Esophagus squamous epithelium (tissue), 5 donors: ENCODE results near the gene SLC10A7. TPM values are rescaled to one million over a fixed set of nuclear protein-coding genes. Genes with fewer than 3 reads are reported as not detected.

Experiments
- DNase-seq: peaks from one replicate; lab custom pipeline; 2025; lab: John Stamatoyannopoulos, UW
- H3K27ac ChIP-seq, 4 donors: fragments of 200-600 bp; sonication (generic); one replicate each; pipeline ENCODE4 v1.5.1; 2016 to 2019; ENCODE audit warnings: mild to moderate bottlenecking in 1 of 4
- H3K27me3 ChIP-seq, 4 donors: fragments of 200-600 bp; sonication (generic); 1 replicate in 3 of 4; 2 replicates in 1 of 4; pipeline versions ENCODE4 v1.5.1 to v1.6.0; 2017 to 2021; ENCODE audit warnings: antibody characterized with exemption in 1 of 4
- H3K36me3 ChIP-seq, 3 donors: fragments of 200-600 bp; sonication (generic); one replicate each; pipeline ENCODE4 v1.5.1; 2016 to 2019
- H3K4me1 ChIP-seq, 3 donors: fragments of 200-600 bp; sonication (generic); one replicate each; pipeline ENCODE4 v1.5.1; 2017 to 2019
- H3K4me3 ChIP-seq, 4 donors: fragments of 200-600 bp; sonication (generic); 1 replicate in 3 of 4; 2 replicates in 1 of 4; pipeline ENCODE4 v1.5.1; 2016 to 2019; ENCODE audit warnings: mild to moderate bottlenecking in 2 of 4, moderate library complexity in 1 of 4
- H3K9me3 ChIP-seq, 3 donors: fragments of 200-600 bp; sonication (generic); one replicate each; pipeline ENCODE4 v1.5.1; 2016 to 2019
- POLR2A ChIP-seq, 4 donors: fragments of 450-650 bp; IDR thresholded peaks; one replicate each; pipeline ENCODE4 v1.6.1; 2017; ENCODE audit warnings: antibody characterized with exemption in 4 of 4, mild to moderate bottlenecking in 4 of 4, moderate library complexity in 3 of 4
- WGBS, 2 donors: methylation state at CpG; one replicate each; pipeline ENCODE4 v1.1.5; 2018; 5-methylcytosine and 5-hydroxymethylcytosine counted together
- intact Hi-C: fragments of 100-400 bp; cut with DNase I; formaldehyde crosslinking; loops from one replicate; pipeline ENCODE4 v1.15.0; 2022
- total RNA-seq, 4 donors: library from RNA; depleted of rRNA; stranded (reverse); fragments of >200 nt; gene quantifications; one replicate each; pipeline ENCODE4 v1.1.0, GENCODE V29; 2016
- TF ChIP-seq, protein P1 (sequence below), 6 experiments: fragments of 450-650 bp in 4 of 6; fragments of 200-600 bp in 2 of 6; sonication (generic) in 2 of 6; IDR thresholded peaks; one replicate each; pipeline ENCODE4 v1.5.1; 2016 to 2019; ENCODE audit warnings: antibody characterized with exemption in 6 of 6, mild to moderate bottlenecking in 4 of 6, moderate library complexity in 4 of 6
- donor health status: DM: yes; HTN: yes; CAD: no.

SLC10A7 gene
- total RNA-seq, 4 donors from 2014 or later, result 9.7 to 23.5 (median 13.5) TPM

- H3K27ac ChIP-seq, result no peak overlapping the region
- intact Hi-C loops, result no loop called here
- no peaks in the 10 kb centered on the region for H3K9me3 ChIP-seq
- peaks cover 0 to 4% (median 0%) of the 10 kb centered on the region in 3 donors for H3K4me1 ChIP-seq
- DNase-seq, result no peak
- H3K4me3 ChIP-seq, result no peak overlapping the region
- H3K27me3 ChIP-seq, result no peaks in the 10 kb centered on the region
- 67 to 69% methylated on average over 2 of the region's 2 CpGs for WGBS, 2 donors
- no peaks in the 10 kb centered on the region for H3K36me3 ChIP-seq
- TF ChIP-seq, protein P1, sequence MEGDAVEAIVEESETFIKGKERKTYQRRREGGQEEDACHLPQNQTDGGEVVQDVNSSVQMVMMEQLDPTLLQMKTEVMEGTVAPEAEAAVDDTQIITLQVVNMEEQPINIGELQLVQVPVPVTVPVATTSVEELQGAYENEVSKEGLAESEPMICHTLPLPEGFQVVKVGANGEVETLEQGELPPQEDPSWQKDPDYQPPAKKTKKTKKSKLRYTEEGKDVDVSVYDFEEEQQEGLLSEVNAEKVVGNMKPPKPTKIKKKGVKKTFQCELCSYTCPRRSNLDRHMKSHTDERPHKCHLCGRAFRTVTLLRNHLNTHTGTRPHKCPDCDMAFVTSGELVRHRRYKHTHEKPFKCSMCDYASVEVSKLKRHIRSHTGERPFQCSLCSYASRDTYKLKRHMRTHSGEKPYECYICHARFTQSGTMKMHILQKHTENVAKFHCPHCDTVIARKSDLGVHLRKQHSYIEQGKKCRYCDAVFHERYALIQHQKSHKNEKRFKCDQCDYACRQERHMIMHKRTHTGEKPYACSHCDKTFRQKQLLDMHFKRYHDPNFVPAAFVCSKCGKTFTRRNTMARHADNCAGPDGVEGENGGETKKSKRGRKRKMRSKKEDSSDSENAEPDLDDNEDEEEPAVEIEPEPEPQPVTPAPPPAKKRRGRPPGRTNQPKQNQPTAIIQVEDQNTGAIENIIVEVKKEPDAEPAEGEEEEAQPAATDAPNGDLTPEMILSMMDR (IDR thresholded peaks at IDR 0.05), result no peak
- TF ChIP-seq POLR2A (IDR thresholded peaks at IDR 0.05), result no peak
These were observed 140.4 kb downstream of the SLC10A7 start for GRCh38 chr4:146381263-146381872.

DNA sequence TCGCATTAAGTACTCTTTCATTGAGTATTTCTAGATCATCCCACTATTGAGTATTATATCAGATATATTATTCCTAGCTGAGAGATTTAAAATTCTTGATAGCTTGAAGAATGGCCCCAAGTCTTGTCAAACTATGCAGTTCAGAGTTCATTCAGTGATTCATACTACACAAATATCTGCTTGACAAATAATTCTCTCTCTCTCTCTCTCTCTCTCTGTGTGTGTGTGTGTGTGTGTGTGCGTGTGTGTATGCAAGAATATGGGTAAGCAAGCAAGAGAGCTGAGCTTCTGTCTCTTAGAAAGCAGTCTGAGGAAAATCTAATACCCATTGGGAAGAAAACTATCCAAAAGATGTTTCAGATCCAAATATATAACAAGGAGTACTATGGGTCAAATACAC, 142.0 kb downstream of the SLC10A7 start:
- Histone ChIP-seq H3K4me1 (peaks cover 0 to 4% (median 0%) of the 10 kb centered on the region in 3 donors), H3K27me3 (no peaks in the 10 kb centered on the region), H3K9me3 (no peaks in the 10 kb centered on the region), H3K27ac (no peak overlapping the region), H3K36me3 (no peaks in the 10 kb centered on the region), H3K4me3 (no peak overlapping the region)
- 92 to 94% methylated on average over 2 of the region's 2 CpGs for WGBS, 2 donors
- TF ChIP-seq, protein P1 (IDR thresholded peaks at IDR 0.05), result no peak
- TF ChIP-seq POLR2A (IDR thresholded peaks at IDR 0.05), result no peak
- intact Hi-C loops, result no loop called here
- no peak for DNase-seq

- TF ChIP-seq, protein P1 (IDR thresholded peaks at IDR 0.05), result no peak
- no peak for TF ChIP-seq POLR2A (IDR thresholded peaks at IDR 0.05)
- H3K4me1 ChIP-seq, result peaks cover 0 to 12% (median 3%) of the 10 kb centered on the region in 3 donors
- H3K27me3 ChIP-seq, result no peaks in the 10 kb centered on the region
- no peak for DNase-seq
- no peak overlapping the region for H3K4me3 ChIP-seq
- WGBS, 2 donors, result 92 to 96% methylated on average over 1 of the region's 1 CpG
- intact Hi-C loops, result no loop called here
- H3K9me3 ChIP-seq, result no peaks in the 10 kb centered on the region
- H3K27ac ChIP-seq, result no peak overlapping the region
- no peaks in the 10 kb centered on the region for H3K36me3 ChIP-seq
These were observed 149.9 kb downstream of the SLC10A7 start for GRCh38 chr4:146371812-146372211.

- H3K27ac ChIP-seq, result no peak overlapping the region
- H3K36me3 ChIP-seq, result no peaks in the 10 kb centered on the region
- no peaks in the 10 kb centered on the region for H3K27me3 ChIP-seq
- 85 to 93% methylated on average over 2 of the region's 2 CpGs for WGBS, 2 donors
- TF ChIP-seq POLR2A (IDR thresholded peaks at IDR 0.05), result no peak
- TF ChIP-seq, protein P1 (IDR thresholded peaks at IDR 0.05), result no peak
- no peak for DNase-seq
- no peaks in the 10 kb centered on the region for H3K9me3 ChIP-seq
- H3K4me1 ChIP-seq, result peaks cover 0 to 11% (median 3%) of the 10 kb centered on the region in 3 donors
- H3K4me3 ChIP-seq, result no peak overlapping the region
- intact Hi-C loops, result no loop called here
These were observed 150.9 kb downstream of the SLC10A7 start for GRCh38 chr4:146370841-146371240.

GRCh38 chr4:146369446-146369845, 152.3 kb downstream of the SLC10A7 start:
- Histone ChIP-seq H3K36me3 (no peaks in the 10 kb centered on the region), H3K27ac (no peak overlapping the region), H3K4me3 (no peak overlapping the region), H3K27me3 (no peaks in the 10 kb centered on the region), H3K4me1 (peaks cover 0 to 11% (median 3%) of the 10 kb centered on the region in 3 donors), H3K9me3 (no peaks in the 10 kb centered on the region)
- DNase-seq, result no peak
- intact Hi-C loops, result no loop called here
- WGBS, 2 donors, result 94% methylated on average over 3 of the region's 3 CpGs
- no peak for TF ChIP-seq POLR2A (IDR thresholded peaks at IDR 0.05)
- TF ChIP-seq, protein P1 (IDR thresholded peaks at IDR 0.05), result no peak
